H1 (cell line): ENCODE measurements around the gene TBC1D2. TPM values are rescaled to one million over a fixed set of nuclear protein-coding genes. Genes with fewer than 3 reads are reported as not detected.

Source experiments
- CTCF ChIA-PET: fragments of 300-600 bp; sonication (Branson Sonifier 250); formaldehyde crosslinking; loops from one replicate; lab custom pipeline; 2021; ENCODE audit not compliant: partially characterized antibody; lab: Charles Lee
- POLR2A ChIA-PET: fragments of 300-600 bp; sonication (Branson Sonifier 250); formaldehyde crosslinking; loops from one replicate; lab custom pipeline; 2021; ENCODE audit warnings: inconsistent platforms; ENCODE audit not compliant: partially characterized antibody; lab: Charles Lee
- DNase-seq, 2 experiments: peaks; one replicate each; pipeline versions ENCODE4 v3.0.0 to v3.0.0-alpha.2; 2010 to 2022; ENCODE audit warnings: low spot score in 2 of 2, low read depth in 1 of 2, mixed read lengths in 1 of 2
- FAIRE-seq: peaks from 2 replicates; lab custom pipeline; 2011; peaks lifted over from hg19 to GRCh38; lab: Jason Lieb, UNC
- H2AFZ ChIP-seq: 2 replicates; pipeline ENCODE4 v1.8.1; 2012; ENCODE audit warnings: low read length, inconsistent platforms
- H2AK5ac ChIP-seq: 2 replicates; pipeline ENCODE4 v1.6.1; 2013; ENCODE audit warnings: low read depth, low read length
- H2BK120ac ChIP-seq: replicated peaks from 2 replicates; pipeline ENCODE3; 2013; ENCODE audit warnings: low read depth, low read length, inconsistent platforms
- H2BK12ac ChIP-seq: 2 replicates; pipeline ENCODE4 v1.6.1; 2013; ENCODE audit warnings: low read depth, low read length
- H2BK15ac ChIP-seq: 2 replicates; pipeline ENCODE4 v1.6.1; 2013; ENCODE audit warnings: low read length
- H2BK20ac ChIP-seq: 2 replicates; pipeline ENCODE4 v1.6.1; 2013; ENCODE audit warnings: low read length
- H2BK5ac ChIP-seq: 2 replicates; pipeline ENCODE4 v1.6.1; 2013; ENCODE audit warnings: low read depth, low read length
- H3K14ac ChIP-seq: 2 replicates; pipeline ENCODE4 v1.6.1; 2013; ENCODE audit warnings: inconsistent platforms; ENCODE audit not compliant: insufficient read length
- H3K18ac ChIP-seq: 2 replicates; pipeline ENCODE4 v1.6.1; 2013; ENCODE audit warnings: low read length; ENCODE audit errors: extremely low read depth
- H3K23ac ChIP-seq: 2 replicates; pipeline ENCODE4 v1.6.1; 2013; ENCODE audit warnings: inconsistent platforms; ENCODE audit not compliant: insufficient read length
- H3K23me2 ChIP-seq: 2 replicates; pipeline ENCODE4 v1.6.1; 2013; ENCODE audit warnings: low read depth, low read length
- H3K27ac ChIP-seq: 2 replicates; pipeline ENCODE4 v1.6.1; 2011; ENCODE audit warnings: low read depth, low read length, inconsistent platforms
- H3K27me3 ChIP-seq, 4 experiments: replicated peaks in 1 of 4; 1 replicate in 1 of 4; 2 replicates in 3 of 4; pipeline versions ENCODE4 v1.6.1 to v1.8.1; 2011 to 2013; ENCODE audit warnings: low read length in 3 of 4, mild to moderate bottlenecking in 3 of 4, inconsistent platforms in 2 of 4, mixed read lengths in 2 of 4, moderate library complexity in 1 of 4; ENCODE audit not compliant: control insufficient read depth in 3 of 4, insufficient read depth in 3 of 4; ENCODE audit errors: extremely low read depth in 1 of 4
- H3K36me3 ChIP-seq, 4 experiments: 2 replicates each; pipeline versions ENCODE4 v1.6.1 to v1.8.1; 2011 to 2013; ENCODE audit warnings: mild to moderate bottlenecking in 4 of 4, low read length in 3 of 4, moderate library complexity in 2 of 4, control low read depth in 1 of 4, inconsistent platforms in 1 of 4; ENCODE audit not compliant: insufficient read depth in 4 of 4, control insufficient read depth in 2 of 4
- H3K4ac ChIP-seq: replicated peaks from 2 replicates; pipeline ENCODE3; 2013; ENCODE audit warnings: low read length, low read depth, mixed read lengths, inconsistent platforms; ENCODE audit not compliant: insufficient read length
- H3K4me1 ChIP-seq, 4 experiments: replicated peaks in 1 of 4; 1 replicate in 1 of 4; 2 replicates in 3 of 4; pipeline versions ENCODE4 v1.6.1 to v1.8.1; 2011 to 2013; ENCODE audit warnings: low read length in 3 of 4, inconsistent platforms in 2 of 4, mixed read lengths in 1 of 4; ENCODE audit not compliant: insufficient read depth in 4 of 4, control insufficient read depth in 3 of 4
- H3K4me2 ChIP-seq, 2 experiments: 2 replicates each; pipeline versions ENCODE4 v1.6.1 to v1.8.1; 2011 to 2013; ENCODE audit warnings: low read depth in 2 of 2, low read length in 2 of 2, control low read depth in 1 of 2, inconsistent platforms in 1 of 2, mild to moderate bottlenecking in 1 of 2; ENCODE audit not compliant: insufficient read depth in 1 of 2
- H3K4me3 ChIP-seq, 4 experiments: fragments of 200-600, 300-600 bp in 1 of 4; sonication (generic), shearing (Covaris generic), sonication (Bioruptor Twin) in 1 of 4; 2 replicates each; pipeline versions ENCODE4 v1.5.1 to v1.8.1; 2011 to 2016; ENCODE audit warnings: low read length in 4 of 4, low read depth in 3 of 4, control low read depth in 2 of 4, inconsistent platforms in 2 of 4, mild to moderate bottlenecking in 2 of 4, mixed read lengths in 1 of 4, moderate library complexity in 1 of 4; ENCODE audit not compliant: insufficient read depth in 2 of 4; ENCODE audit errors: extremely low read depth in 1 of 4
- H3K56ac ChIP-seq: replicated peaks from 2 replicates; pipeline ENCODE3; 2013; ENCODE audit warnings: low read depth, mild to moderate bottlenecking, mixed read lengths, low read length, inconsistent platforms; ENCODE audit not compliant: insufficient read length
- H3K79me1 ChIP-seq: 2 replicates; pipeline ENCODE4 v1.6.1; 2013; ENCODE audit warnings: low read depth, low read length, control low read depth
- H3K79me2 ChIP-seq, 2 experiments: 2 replicates each; pipeline versions ENCODE4 v1.6.1 to v1.8.1; 2012 to 2013; ENCODE audit warnings: low read length in 2 of 2, mild to moderate bottlenecking in 2 of 2, inconsistent platforms in 1 of 2; ENCODE audit not compliant: insufficient read depth in 2 of 2, control insufficient read depth in 1 of 2
- H3K9ac ChIP-seq, 4 experiments: replicated peaks in 1 of 4; 1 replicate in 1 of 4; 2 replicates in 3 of 4; pipeline versions ENCODE4 v1.6.1 to v1.8.1; 2011 to 2013; ENCODE audit warnings: low read depth in 3 of 4, low read length in 3 of 4, control low read depth in 2 of 4, mild to moderate bottlenecking in 2 of 4, moderate library complexity in 2 of 4, inconsistent platforms in 1 of 4; ENCODE audit errors: extremely low read depth in 1 of 4
- H3K9me3 ChIP-seq, 2 experiments: 2 replicates each; pipeline versions ENCODE4 v1.6.1 to v1.8.1; 2012 to 2013; ENCODE audit warnings: mild to moderate bottlenecking in 2 of 2, moderate library complexity in 2 of 2, control low read depth in 1 of 2, inconsistent platforms in 1 of 2, low read depth in 1 of 2, low read length in 1 of 2, mixed read lengths in 1 of 2; ENCODE audit not compliant: insufficient read depth in 2 of 2
- H4K20me1 ChIP-seq, 2 experiments: replicated peaks in 1 of 2; 2 replicates each; pipeline versions ENCODE3 to v1.8.1; 2011 to 2013; ENCODE audit warnings: inconsistent platforms in 2 of 2, low read length in 2 of 2, mild to moderate bottlenecking in 1 of 2; ENCODE audit not compliant: insufficient read depth in 2 of 2, control insufficient read depth in 1 of 2
- H4K5ac ChIP-seq: 2 replicates; pipeline ENCODE4 v1.6.1; 2013; ENCODE audit warnings: low read length, low read depth, mixed read lengths, inconsistent platforms; ENCODE audit not compliant: insufficient read length
- H4K8ac ChIP-seq: 2 replicates; pipeline ENCODE4 v1.8.0; 2013; ENCODE audit warnings: mild to moderate bottlenecking, moderate library complexity, low read length, inconsistent platforms; ENCODE audit not compliant: insufficient read depth; ENCODE audit errors: extremely low read depth
- H4K91ac ChIP-seq: replicated peaks from 2 replicates; pipeline ENCODE3; 2013; ENCODE audit warnings: low read length, mixed read lengths, inconsistent platforms; ENCODE audit not compliant: insufficient read length
- CBX5 ChIP-seq: fragments of 300-800, 300-1000 bp; sonication (generic); IDR thresholded peaks from 2 replicates; pipeline ENCODE4 v1.7.1; 2016; ENCODE audit warnings: antibody characterized with exemption, low read length, low read depth
- CHD2 ChIP-seq: IDR thresholded peaks from 2 replicates; pipeline ENCODE4 v1.6.1; 2012; ENCODE audit warnings: low read length, improper control_type of control experiment
- CREB1 ChIP-seq: IDR thresholded peaks from 2 replicates; pipeline ENCODE4 v1.6.1; 2012; ENCODE audit warnings: inconsistent platforms
- CTBP2 ChIP-seq: IDR thresholded peaks from 2 replicates; pipeline ENCODE4 v1.7.0; 2011; ENCODE audit warnings: borderline replicate concordance, mild to moderate bottlenecking, moderate library complexity, mixed read lengths, low read length; ENCODE audit not compliant: insufficient read depth, insufficient read length
- NRF1 ChIP-seq: IDR thresholded peaks from 2 replicates; pipeline ENCODE4 v1.6.1; 2011; ENCODE audit warnings: mild to moderate bottlenecking, low read depth, low read length, improper control_type of control experiment
- SAP30 ChIP-seq: fragments of 300-600 bp; sonication (generic); IDR thresholded peaks from 2 replicates; pipeline ENCODE4 v1.7.1; 2012; ENCODE audit warnings: low read length, moderate library complexity, mild to moderate bottlenecking, inconsistent platforms; ENCODE audit not compliant: insufficient read depth, insufficient replicate concordance
- TCF12 ChIP-seq: IDR thresholded peaks from 2 replicates; pipeline ENCODE4 v1.6.1; 2011; ENCODE audit warnings: low read depth, mild to moderate bottlenecking, low read length
- WGBS, 2 experiments: shearing (Covaris generic) in 1 of 2; methylation state at CpG; one replicate each; pipeline versions ENCODE4 v1.1.6 to v1.1.7; 2013 to 2015; ENCODE audit warnings: low lambda C conversion rate in 2 of 2, mixed read lengths in 2 of 2, inconsistent platforms in 1 of 2, low coverage in 1 of 2, missing lambda C conversion rate in 1 of 2; ENCODE audit not compliant: insufficient replicate concordance in 2 of 2, insufficient coverage in 1 of 2, insufficient read length in 1 of 2; ENCODE audit errors: extremely low coverage in 1 of 2, missing lambda C conversion rate in 1 of 2; 5-methylcytosine and 5-hydroxymethylcytosine counted together
- polyA plus RNA-seq, 7 experiments: library from polyadenylated mRNA; depleted of rRNA in 3 of 7; stranded (reverse) in 5 of 7; unstranded in 2 of 7; fragments of >200 nt in 5 of 7; fragments of 200-250 nt in 2 of 7; gene quantifications; 1 replicate in 5 of 7; 2 replicates in 1 of 7; 4 replicates in 1 of 7; pipeline versions ENCODE4 v1.2.1 to v1.2.3, GENCODE V29; 2011 to 2013; ENCODE audit warnings: missing spikeins in 2 of 7, mixed read lengths in 2 of 7
- total RNA-seq: library from RNA; stranded (reverse); fragmentation: NEBNext Ultra II Directional; extraction: Animal tissue kit (Norgen Biotek cat#: 25700); gene quantifications from 2 replicates; pipeline ENCODE4 v1.2.1, GENCODE V29; 2021

The TBC1D2 gene
- total and polyA plus RNA-seq, 2 of the 8 experiments (the other 6 are each of a cell fraction or from before 2014, with no cell fraction given) = 7.4 TPM

GRCh38 chr9:98284754-98285153 is 29.3 kb upstream of the TBC1D2 start:
- Histone ChIP-seq H2BK15ac (no peak overlapping the region), H2BK12ac (no peak overlapping the region), H4K5ac (no peak overlapping the region), H2AFZ (no peak overlapping the region), H3K14ac (no peak overlapping the region), H3K23ac (no peak overlapping the region), H2BK5ac (no peak overlapping the region), H3K4me2 (no peak overlapping the region), H3K4ac (no peak overlapping the region), H3K56ac (no peak overlapping the region), H4K91ac (no peak overlapping the region), H3K27me3 (peaks cover 0 to 2% (median 0%) of the 10 kb centered on the region in 4 experiments; a peak in 2 of 7 replicates), H3K27ac (no peak overlapping the region), H3K9me3 (no peaks in the 10 kb centered on the region), H3K79me1 (no peaks in the 10 kb centered on the region), H3K79me2 (no peaks in the 10 kb centered on the region), H3K9ac (no peak overlapping the region), H4K20me1 (no peaks in the 10 kb centered on the region), H3K4me3 (no peak overlapping the region), H2AK5ac (no peak overlapping the region), H4K8ac (no peak overlapping the region), H3K18ac (no peak overlapping the region), H3K36me3 (no peaks in the 10 kb centered on the region), H3K23me2 (no peaks in the 10 kb centered on the region), H2BK20ac (no peak overlapping the region), H2BK120ac (no peak overlapping the region), H3K4me1 (no peaks in the 10 kb centered on the region)
- WGBS, 2 experiments = 85% methylated on average over 3 of the region's 3 CpGs; no CpG with 5 or more reads in 1 of the 2 experiments
- ChIA-PET POLR2A (no interaction called here), CTCF (interaction anchor here (1.4 to 1.5 kb wide), 2 partner anchors 18 to 74 kb away, joined by 3 read pairs; no protein-coding TSS in a partner anchor)
- FAIRE-seq (no peak), DNase-seq (no peak)
- TF ChIP-seq CHD2 (no peak), NRF1 (no peak), CBX5 (no peak), TCF12 (no peak), CREB1 (no peak), SAP30 (no peak), CTBP2 (no peak)
